Renal pelvis (tissue), 3 donors: Measurements from ENCODE around the gene TSHB. TPM values are rescaled to one million over a fixed set of nuclear protein-coding genes. Genes with fewer than 3 reads are reported as not detected.

ENCODE experiments used
- polyA plus RNA-seq, 3 donors: library from polyadenylated mRNA; unstranded; fragments of 120-200 nt; gene quantifications; one replicate each; pipeline ENCODE4 v1.2.1, GENCODE V29; 2013; ENCODE audit not compliant: insufficient read length in 3 of 3

Gene TSHB
- polyA plus RNA-seq, 3 donors = 0.21 to 1.0 (median 0.83) TPM

Other genes starting within 250 kb of the TSHB start
- gene SIKE1, start 249.1 kb upstream of the TSHB start, polyA plus RNA-seq = 10 to 100 TPM; 50.0 to 65.6 (median 51.3) TPM
- under 1 TPM in 2 of 3 donors, not detected in 1; 0.30 to 0.47 TPM for gene SYCP1, start 175.0 kb upstream of the TSHB start, polyA plus RNA-seq
- 10 to 100 TPM; 33.9 to 45.1 (median 34.6) TPM for gene TSPAN2, start 59.7 kb downstream of the TSHB start, polyA plus RNA-seq